ENCODE results near the gene TMCC1. TPM values are rescaled to one million over a fixed set of nuclear protein-coding genes. Genes with fewer than 3 reads are reported as not detected.
A peak's percentile ranks its signal among the peaks of the same experiment; 100 is the strongest.

Gene TMCC1
- total RNA-seq, 1 donor = 11.2 TPM

DNA sequence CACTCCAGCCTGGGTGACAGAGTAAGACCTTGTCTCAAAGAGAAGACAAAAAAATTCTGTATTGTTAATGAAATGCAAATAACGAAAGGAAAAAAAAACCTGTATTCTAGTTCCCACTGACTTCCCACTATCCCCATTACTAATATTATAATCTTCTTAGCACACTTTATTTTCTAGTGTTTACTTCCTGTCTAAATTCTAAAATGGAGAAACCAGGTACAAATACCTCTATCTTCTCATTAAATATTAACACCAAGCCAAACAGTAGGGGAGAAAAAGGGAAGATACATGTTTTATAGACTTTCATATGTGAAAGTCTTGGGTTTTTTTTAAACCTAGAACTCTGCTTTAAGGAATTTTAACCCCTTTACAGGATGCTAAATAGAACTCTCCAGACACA lies 231.7 kb downstream of the TMCC1 start:
- DNase-seq (ENCODE audit: low read depth) = no peak
- no peak overlapping the region for H3K4me3 ChIP-seq (ENCODE audit: low read depth, low read length)
- TF ChIP-seq, protein P1, sequence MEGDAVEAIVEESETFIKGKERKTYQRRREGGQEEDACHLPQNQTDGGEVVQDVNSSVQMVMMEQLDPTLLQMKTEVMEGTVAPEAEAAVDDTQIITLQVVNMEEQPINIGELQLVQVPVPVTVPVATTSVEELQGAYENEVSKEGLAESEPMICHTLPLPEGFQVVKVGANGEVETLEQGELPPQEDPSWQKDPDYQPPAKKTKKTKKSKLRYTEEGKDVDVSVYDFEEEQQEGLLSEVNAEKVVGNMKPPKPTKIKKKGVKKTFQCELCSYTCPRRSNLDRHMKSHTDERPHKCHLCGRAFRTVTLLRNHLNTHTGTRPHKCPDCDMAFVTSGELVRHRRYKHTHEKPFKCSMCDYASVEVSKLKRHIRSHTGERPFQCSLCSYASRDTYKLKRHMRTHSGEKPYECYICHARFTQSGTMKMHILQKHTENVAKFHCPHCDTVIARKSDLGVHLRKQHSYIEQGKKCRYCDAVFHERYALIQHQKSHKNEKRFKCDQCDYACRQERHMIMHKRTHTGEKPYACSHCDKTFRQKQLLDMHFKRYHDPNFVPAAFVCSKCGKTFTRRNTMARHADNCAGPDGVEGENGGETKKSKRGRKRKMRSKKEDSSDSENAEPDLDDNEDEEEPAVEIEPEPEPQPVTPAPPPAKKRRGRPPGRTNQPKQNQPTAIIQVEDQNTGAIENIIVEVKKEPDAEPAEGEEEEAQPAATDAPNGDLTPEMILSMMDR (IDR thresholded peaks at IDR 0.05; ENCODE audit: insufficient read depth, low read depth, low read length) = no peak

DNA sequence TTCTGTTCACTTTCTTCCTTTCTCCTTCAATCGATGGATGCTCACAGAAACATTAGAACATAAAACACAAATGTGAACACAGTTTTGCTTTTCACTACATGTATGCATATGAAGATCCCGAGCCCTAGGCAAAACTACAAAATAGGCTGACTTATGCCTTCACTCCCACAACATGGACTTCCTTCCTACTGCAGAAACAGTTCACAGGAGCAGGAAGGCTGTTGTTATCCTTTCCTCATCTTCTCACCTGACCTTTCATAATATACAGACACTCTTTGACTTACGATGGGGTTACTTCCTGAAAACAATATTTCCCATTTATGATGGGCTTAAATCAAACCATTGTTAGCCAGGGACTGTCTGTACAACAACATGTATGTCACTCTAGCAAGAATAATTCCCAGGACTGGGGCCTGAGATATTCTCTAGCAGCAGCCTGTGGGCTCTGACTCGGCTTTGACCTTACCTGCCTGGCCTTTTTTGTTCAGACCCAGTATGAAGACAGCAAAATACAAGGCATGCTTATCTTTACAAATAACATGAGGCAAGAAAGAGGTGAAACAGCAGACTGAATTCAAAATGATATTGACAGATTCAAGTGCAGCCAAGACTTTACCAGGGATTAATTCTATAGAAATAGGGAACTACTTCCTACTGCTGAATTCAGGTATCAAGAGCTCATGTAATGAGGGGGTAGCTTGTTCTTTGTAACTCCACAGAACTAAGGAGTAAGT lies 235.2 kb downstream of the TMCC1 start:
- no peak overlapping the region for H3K4me3 ChIP-seq (ENCODE audit: low read depth, low read length)
- DNase-seq (ENCODE audit: low read depth) = no peak
- TF ChIP-seq, protein P1 (IDR thresholded peaks at IDR 0.05; ENCODE audit: insufficient read depth, low read depth, low read length) = no peak

DNA sequence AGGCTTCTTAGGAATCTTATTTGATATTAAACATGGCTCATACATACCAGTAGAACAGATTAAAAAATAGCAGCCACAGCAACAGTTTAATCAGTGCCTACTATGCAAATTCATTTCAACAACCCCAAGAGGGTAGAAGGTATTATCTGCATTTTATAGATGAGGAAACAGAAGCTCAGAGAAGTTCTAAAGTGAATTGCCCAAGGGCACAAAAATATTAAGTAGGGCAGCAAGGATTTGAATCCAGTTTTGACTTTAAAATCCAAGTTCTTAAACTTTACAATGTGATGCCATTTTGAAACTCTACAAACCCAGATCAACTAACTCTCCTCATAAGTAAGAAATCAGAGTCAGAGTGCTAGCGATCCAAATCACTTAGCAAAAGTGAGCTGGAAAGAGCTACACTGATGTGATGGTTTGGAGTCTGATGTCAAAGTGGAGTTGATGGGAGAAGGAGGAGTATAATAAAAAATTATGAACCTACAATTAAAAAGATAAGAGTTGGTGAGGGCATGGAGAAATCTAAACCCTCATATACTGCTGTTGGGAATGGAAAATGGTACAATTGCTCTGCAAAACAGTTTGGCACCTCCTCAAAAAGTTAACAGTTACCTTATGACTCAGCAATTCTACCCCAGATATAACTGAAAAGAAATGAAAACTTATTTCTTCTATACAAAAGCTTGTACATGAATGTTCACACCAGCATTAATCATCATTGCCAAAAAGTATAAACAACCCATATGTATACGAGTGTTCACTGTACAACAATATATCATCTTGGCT lies 236.1 kb downstream of the TMCC1 start:
- DNase-seq (ENCODE audit: low read depth) = peak; percentile 24
- H3K4me3 ChIP-seq (ENCODE audit: low read depth, low read length) = no peak overlapping the region
- TF ChIP-seq, protein P1 (IDR thresholded peaks at IDR 0.05; ENCODE audit: insufficient read depth, low read depth, low read length) = no peak

DNA sequence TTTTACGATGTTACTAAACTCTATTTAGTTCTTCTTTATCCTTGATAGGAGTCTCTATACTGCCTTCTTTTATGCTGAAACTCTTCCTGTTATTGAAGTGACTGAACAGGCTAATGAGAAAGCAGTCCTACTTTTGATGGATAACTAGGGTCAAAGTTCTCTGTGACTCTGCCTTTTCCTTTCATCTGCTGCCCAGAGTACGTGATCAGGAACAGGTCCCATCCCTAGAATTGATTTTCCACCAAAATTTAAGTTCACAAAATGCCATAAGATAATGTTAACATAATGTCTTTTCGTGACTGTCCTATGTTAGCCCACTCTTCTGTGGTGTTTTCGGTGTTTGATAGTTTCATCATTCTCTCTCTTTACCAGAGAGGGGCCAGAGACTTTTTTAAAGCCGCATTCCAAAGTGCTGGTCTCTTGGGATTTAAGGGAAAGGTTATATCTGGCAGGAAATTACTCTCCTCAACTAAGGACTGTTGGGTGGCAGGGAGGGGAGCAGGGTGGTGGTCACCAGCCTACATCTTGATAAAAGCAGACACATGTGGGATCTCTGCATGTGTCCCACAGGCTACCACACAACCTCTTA lies 236.8 kb downstream of the TMCC1 start:
- H3K4me3 ChIP-seq (ENCODE audit: low read depth, low read length) = no peak overlapping the region
- TF ChIP-seq, protein P1 (IDR thresholded peaks at IDR 0.05; ENCODE audit: insufficient read depth, low read depth, low read length) = no peak
- no peak for DNase-seq (ENCODE audit: low read depth)

DNA sequence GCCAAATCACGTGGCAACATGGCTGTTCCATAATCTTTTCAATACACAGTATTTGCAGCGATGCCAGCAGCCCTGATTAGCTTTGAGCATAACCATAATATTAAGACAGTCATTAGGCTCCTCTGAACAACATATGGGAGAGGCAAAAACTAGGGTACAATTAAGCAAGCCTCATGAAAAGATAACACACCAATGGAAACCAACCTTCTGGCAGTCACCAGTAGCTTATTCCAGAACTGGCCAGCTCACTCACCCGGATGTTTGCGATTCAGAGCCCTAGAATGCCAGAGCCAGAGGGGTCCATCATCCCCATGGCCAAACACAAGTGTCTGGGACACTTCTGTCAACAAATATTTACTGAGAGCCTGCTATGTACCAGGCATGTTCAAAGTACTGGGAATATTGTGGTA lies 238.2 kb downstream of the TMCC1 start:
- no peak for DNase-seq (ENCODE audit: low read depth)
- TF ChIP-seq, protein P1 (IDR thresholded peaks at IDR 0.05; ENCODE audit: insufficient read depth, low read depth, low read length) = no peak
- no peak overlapping the region for H3K4me3 ChIP-seq (ENCODE audit: low read depth, low read length)

DNA sequence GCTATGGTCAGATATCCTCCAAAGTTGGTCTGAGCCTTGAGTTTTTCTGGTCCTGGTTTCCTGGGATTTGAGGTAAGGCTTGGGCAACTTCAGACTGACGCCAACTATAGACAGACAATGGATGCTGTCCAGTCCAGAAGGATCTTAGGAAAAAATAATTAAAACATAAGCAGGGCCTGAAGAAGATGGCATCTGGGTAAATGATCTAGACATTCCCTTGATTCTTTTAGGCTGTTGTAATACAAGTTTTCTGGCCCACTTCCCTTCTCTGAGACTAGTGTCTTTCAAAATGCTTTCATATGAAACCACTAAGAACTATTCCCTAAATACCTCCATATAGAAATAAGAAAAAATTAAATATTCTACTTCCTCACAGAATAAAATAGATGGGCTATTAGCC lies 239.4 kb downstream of the TMCC1 start:
- TF ChIP-seq, protein P1 (IDR thresholded peaks at IDR 0.05; ENCODE audit: insufficient read depth, low read depth, low read length) = no peak
- peak; percentile 22 for DNase-seq (ENCODE audit: low read depth)
- H3K4me3 ChIP-seq (ENCODE audit: low read depth, low read length) = no peak overlapping the region
